GM23338 (cell line): ENCODE results near the gene MRPS11. TPM values are rescaled to one million over a fixed set of nuclear protein-coding genes. Genes with fewer than 3 reads are reported as not detected.

Experiments
- ATAC-seq: fragments of 200-7000 bp; cut with Tn5 transposase; 3 replicates; pipeline ENCODE4 v1.9.1; 2020
- DNase-seq: peaks from one replicate; pipeline ENCODE4 v3.0.0-alpha.2; 2015; ENCODE audit warnings: low spot score
- H2AFZ ChIP-seq: fragments of 200-600 bp; sonication (generic); 2 replicates; pipeline ENCODE4 v1.8.0; 2016; ENCODE audit warnings: antibody characterized with exemption, mild to moderate bottlenecking, moderate library complexity
- H3F3A ChIP-seq: fragments of 200-600 bp; sonication (generic); replicated peaks from 2 replicates; pipeline ENCODE4 v1.8.0; 2017; ENCODE audit warnings: antibody characterized with exemption, mixed run types, low read depth
- H3K27ac ChIP-seq: fragments of 200-600 bp; sonication (generic); 2 replicates; pipeline ENCODE4 v1.6.1; 2016; ENCODE audit warnings: low read depth
- H3K27me3 ChIP-seq: fragments of 200-600 bp; sonication (generic); 2 replicates; pipeline ENCODE4 v1.8.0; 2016; ENCODE audit warnings: mild to moderate bottlenecking, mixed run types, moderate library complexity; ENCODE audit not compliant: insufficient read depth
- H3K36me3 ChIP-seq: fragments of 200-600 bp; sonication (generic); 2 replicates; pipeline ENCODE4 v1.8.0; 2016; ENCODE audit warnings: mild to moderate bottlenecking; ENCODE audit not compliant: insufficient read depth
- H3K4me1 ChIP-seq: fragments of 200-600 bp; sonication (generic); 2 replicates; pipeline ENCODE4 v1.8.0; 2016; ENCODE audit warnings: mild to moderate bottlenecking, moderate library complexity; ENCODE audit not compliant: insufficient read depth
- H3K4me2 ChIP-seq: fragments of 200-600 bp; sonication (generic); 2 replicates; pipeline ENCODE4 v1.7.1; 2017; ENCODE audit warnings: mixed run types
- H3K4me3 ChIP-seq: fragments of 200-600 bp; sonication (generic); 2 replicates; pipeline ENCODE4 v1.6.1; 2016; ENCODE audit warnings: mixed run types
- H3K79me2 ChIP-seq: fragments of 200-600 bp; sonication (generic); replicated peaks from 2 replicates; pipeline ENCODE4 v1.8.0; 2017; ENCODE audit warnings: mild to moderate bottlenecking; ENCODE audit not compliant: insufficient read depth
- H3K9me2 ChIP-seq: fragments of 200-600 bp; sonication (generic); 2 replicates; pipeline ENCODE4 v1.8.0; 2017; ENCODE audit not compliant: insufficient read depth
- H4K20me1 ChIP-seq: fragments of 200-600 bp; sonication (generic); replicated peaks from 2 replicates; pipeline ENCODE4 v1.8.0; 2017; ENCODE audit warnings: mild to moderate bottlenecking; ENCODE audit not compliant: insufficient read depth
- H3K27ac Mint-ChIP-seq: 2 replicates; pipeline ENCODE4 v1.8.0; 2020; ENCODE audit warnings: inconsistent platforms, mild to moderate bottlenecking, moderate library complexity, mixed read lengths
- H3K27me3 Mint-ChIP-seq: 3 replicates; pipeline ENCODE4 v1.8.0; 2022; ENCODE audit warnings: low read depth, mild to moderate bottlenecking, moderate library complexity, mixed read lengths, inconsistent platforms; ENCODE audit not compliant: insufficient read depth, poor library complexity
- H3K36me3 Mint-ChIP-seq: 3 replicates; pipeline ENCODE4 v1.8.0; 2021; ENCODE audit warnings: low read depth, mild to moderate bottlenecking, inconsistent platforms, moderate library complexity, mixed read lengths
- H3K4me1 Mint-ChIP-seq: 3 replicates; pipeline ENCODE4 v1.8.0; 2020; ENCODE audit warnings: mild to moderate bottlenecking, inconsistent platforms, mixed read lengths
- H3K4me3 Mint-ChIP-seq: 3 replicates; pipeline ENCODE4 v1.8.0; 2021; ENCODE audit warnings: moderate library complexity, mild to moderate bottlenecking, inconsistent platforms, mixed read lengths
- H3K9me3 Mint-ChIP-seq: 3 replicates; pipeline ENCODE4 v1.8.0; 2020; ENCODE audit warnings: moderate library complexity, mild to moderate bottlenecking, inconsistent platforms, mixed read lengths
- CREB1 ChIP-seq: fragments of 250-450 bp; sonication (Bioruptor Pico); IDR thresholded peaks from 2 replicates; pipeline ENCODE4 v1.5.0; 2020; ENCODE audit warnings: low read depth, mild to moderate bottlenecking, moderate library complexity
- CTCF ChIP-seq, 2 experiments: fragments of 200-600 bp in 1 of 2; sonication (generic) in 1 of 2; conservative IDR thresholded peaks; 2 replicates each; pipeline versions ENCODE4 v1.5.1 to v1.6.1; 2016 to 2017; ENCODE audit warnings: antibody characterized with exemption in 2 of 2, low read depth in 2 of 2, mild to moderate bottlenecking in 2 of 2, moderate library complexity in 1 of 2
- ETS1 ChIP-seq: IDR thresholded peaks from 2 replicates; pipeline ENCODE4 v1.6.1; 2016; ENCODE audit warnings: antibody characterized with exemption
- EZH2 ChIP-seq: fragments of 200-600 bp; sonication (generic); IDR thresholded peaks from one replicate; pipeline ENCODE4 v1.8.0; 2017; ENCODE audit warnings: antibody characterized with exemption, mild to moderate bottlenecking, low read depth; ENCODE audit not compliant: unreplicated experiment
- EZH2phosphoT487 ChIP-seq: fragments of 200-600 bp; sonication (generic); IDR thresholded peaks from one replicate; pipeline ENCODE4 v1.8.1; 2018; ENCODE audit warnings: antibody characterized with exemption; ENCODE audit not compliant: unreplicated experiment
- JUNB ChIP-seq: IDR thresholded peaks from one replicate; pipeline ENCODE4 v1.6.1; 2016; ENCODE audit warnings: antibody characterized with exemption; ENCODE audit not compliant: unreplicated experiment
- NANOG ChIP-seq: IDR thresholded peaks from 2 replicates; pipeline ENCODE4 v1.6.1; 2016; ENCODE audit warnings: antibody characterized with exemption, borderline replicate concordance
- POLR2AphosphoS5 ChIP-seq: IDR thresholded peaks from 2 replicates; pipeline ENCODE4 v1.6.1; 2016; ENCODE audit warnings: antibody characterized with exemption, low read depth
- REST ChIP-seq: IDR thresholded peaks from one replicate; pipeline ENCODE4 v1.6.1; 2018; ENCODE audit warnings: antibody characterized with exemption; ENCODE audit not compliant: unreplicated experiment
- STAT1 ChIP-seq: IDR thresholded peaks from one replicate; pipeline ENCODE4 v1.6.1; 2016; ENCODE audit warnings: antibody characterized with exemption; ENCODE audit not compliant: unreplicated experiment
- ZNF114 ChIP-seq: fragments of 250-450 bp; sonication (Bioruptor Pico); IDR thresholded peaks from 2 replicates; pipeline ENCODE4 v1.5.0; 2020; ENCODE audit warnings: mild to moderate bottlenecking, moderate library complexity
- ZNF331 ChIP-seq: fragments of 250-450 bp; sonication (Bioruptor Pico); IDR thresholded peaks from 2 replicates; pipeline ENCODE4 v1.5.0; 2020; ENCODE audit warnings: low read depth, mild to moderate bottlenecking, moderate library complexity
- ZNF462 ChIP-seq: fragments of 250-450 bp; sonication (Bioruptor Pico); IDR thresholded peaks from 2 replicates; pipeline ENCODE4 v1.5.0; 2020; ENCODE audit warnings: mild to moderate bottlenecking, moderate library complexity
- polyA plus RNA-seq: library from polyadenylated mRNA; unstranded; fragments of >200 nt; fragmentation: Nextera tagmentation; extraction: Ambion mirVana; gene quantifications from 2 replicates; pipeline ENCODE4 v1.2.1, GENCODE V29; 2016
- total RNA-seq: library from RNA; depleted of rRNA; stranded (reverse); fragments of >200 nt; shearing (Covaris generic); gene quantifications from 2 replicates; pipeline ENCODE4 v1.2.3, GENCODE V29; 2014

MRPS11 gene
- total and polyA plus RNA-seq, 2 experiments from 2014 or later = 35.8 to 57.9 TPM

- no peak for DNase-seq
These were observed 26.3 kb upstream of the MRPS11 start for GRCh38 chr15:88441076-88441730.

More at GRCh38 chr15:88441076-88441730, 26.3 kb upstream of the MRPS11 start:
- Histone ChIP-seq H3K4me1 (no peaks in the 10 kb centered on the region), H3K27ac (no peak overlapping the region), H3F3A (no peaks in the 10 kb centered on the region), H3K9me2 (no peaks in the 10 kb centered on the region), H3K27me3 (no peaks in the 10 kb centered on the region), H3K36me3 (0 out of 2 replicates have a peak, but pooled peaks cover 3% of the 10 kb centered on the region), H2AFZ (no peak overlapping the region), H3K79me2 (no peaks in the 10 kb centered on the region), H3K4me3 (no peak overlapping the region), H4K20me1 (no peaks in the 10 kb centered on the region), H3K4me2 (no peak overlapping the region)
- Mint-ChIP-seq H3K27ac (no peak overlapping the region), H3K9me3 (peaks cover 13% of the 10 kb centered on the region), H3K4me3 (no peak overlapping the region), H3K4me1 (peaks cover 8% of the 10 kb centered on the region), H3K36me3 (no peaks in the 10 kb centered on the region), H3K27me3 (peaks cover 2% of the 10 kb centered on the region)
- TF ChIP-seq STAT1 = no peak
- no peak for TF ChIP-seq ZNF114
- TF ChIP-seq ZNF331 (CRISPR knock-in tag) = no peak
- no peak for TF ChIP-seq REST
- TF ChIP-seq CREB1 (CRISPR knock-in tag) = no peak
- TF ChIP-seq JUNB = no peak
- no peak for TF ChIP-seq ETS1
- TF ChIP-seq EZH2phosphoT487 = no peak
- TF ChIP-seq ZNF462 (CRISPR knock-in tag) = no peak
- TF ChIP-seq EZH2 = no peak
- TF ChIP-seq POLR2AphosphoS5 = no peak
- TF ChIP-seq CTCF (conservative IDR thresholded peaks at IDR 0.05; ENCODE audit: low read depth in 2 of 2) = no peak
- TF ChIP-seq NANOG = no peak
- ATAC-seq = no peak
